ENCODE measurements around the gene HSD17B8. TPM values are rescaled to one million over a fixed set of nuclear protein-coding genes. Genes with fewer than 3 reads are reported as not detected.

Gene HSD17B8
- total RNA-seq, 1 experiment from 2014 or later = 4.2 TPM

DNA sequence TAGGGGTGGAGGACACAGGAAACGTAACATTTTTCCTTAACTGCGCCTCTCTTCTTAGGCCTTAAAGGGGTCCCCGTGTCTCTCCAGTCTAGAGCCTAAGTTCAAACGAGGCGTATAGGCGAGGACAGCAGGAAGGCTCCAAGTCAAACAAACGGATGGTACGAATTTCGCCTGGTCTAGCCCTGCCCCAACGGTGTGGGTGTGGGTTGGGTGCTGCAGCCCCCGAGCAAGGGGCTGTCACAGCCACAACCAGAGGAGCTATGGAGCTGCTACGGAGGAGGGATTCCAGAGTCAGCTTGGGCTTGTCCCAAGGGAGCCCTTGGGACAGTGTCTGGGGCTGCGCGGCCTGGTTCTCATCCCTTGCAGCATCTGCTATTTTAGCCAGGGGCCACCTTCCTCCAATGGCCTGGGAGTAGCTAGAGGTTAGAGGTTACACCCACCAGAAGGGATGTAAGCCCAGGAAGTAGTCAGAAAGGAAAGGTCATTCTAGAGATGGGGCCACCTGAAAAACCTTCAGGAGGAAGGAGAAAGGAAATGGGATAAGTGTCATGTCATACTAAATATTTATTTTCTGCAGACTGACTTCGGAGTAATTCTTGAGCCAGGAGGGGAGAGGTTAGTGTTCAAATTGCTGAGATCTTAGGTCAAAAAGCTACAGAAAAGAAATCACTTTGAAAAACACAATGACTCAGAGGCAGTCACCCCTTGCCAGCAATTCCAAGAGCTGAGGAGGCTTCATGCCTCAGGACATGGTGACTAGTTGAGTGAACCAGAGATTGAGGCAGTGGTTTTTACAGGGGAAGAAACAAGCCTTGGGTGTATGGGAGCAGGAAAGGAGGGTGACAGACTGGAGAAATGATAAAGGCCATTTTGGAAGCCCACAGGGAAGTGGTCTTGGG lies 45.5 kb downstream of the HSD17B8 start:
- Histone ChIP-seq H3K27ac (ENCODE audit: low read length) (peak overlapping the region; percentile 72), H3K36me3 (ENCODE audit: low read depth, low read length) (no peaks in the 10 kb centered on the region), H3F3A (ENCODE audit: low read length, unreplicated experiment) (peaks cover 7% of the 10 kb centered on the region), H3K79me2 (ENCODE audit: low read length) (no peaks in the 10 kb centered on the region), H3K9ac (ENCODE audit: low read length) (peak overlapping the region; percentile 69), H3K4me2 (ENCODE audit: low read length) (peak overlapping the region; percentile 89), H2AFZ (ENCODE audit: low read length) (peak overlapping the region; percentile 81), H3K4me3 (ENCODE audit: low read length) (peak overlapping the region; percentile 70), H3K9me3 (ENCODE audit: low read length) (no peaks in the 10 kb centered on the region), H3K4me1 (ENCODE audit: insufficient read depth, low read length) (peaks cover 30% of the 10 kb centered on the region), H4K20me1 (ENCODE audit: low read length) (no peaks in the 10 kb centered on the region), H3K9me2 (replicated peaks; ENCODE audit: low read length) (no peaks in the 10 kb centered on the region), H3K27me3 (ENCODE audit: low read length) (no peaks in the 10 kb centered on the region)
- DNase-seq = peak; percentile 93
- BruUV-seq (replicated peaks) = TSS peak; percentile 93
- no peak for TF ChIP-seq EZH2 (IDR thresholded peaks at IDR 0.05; ENCODE audit: low read length, unreplicated experiment)
- TF ChIP-seq, protein P1, sequence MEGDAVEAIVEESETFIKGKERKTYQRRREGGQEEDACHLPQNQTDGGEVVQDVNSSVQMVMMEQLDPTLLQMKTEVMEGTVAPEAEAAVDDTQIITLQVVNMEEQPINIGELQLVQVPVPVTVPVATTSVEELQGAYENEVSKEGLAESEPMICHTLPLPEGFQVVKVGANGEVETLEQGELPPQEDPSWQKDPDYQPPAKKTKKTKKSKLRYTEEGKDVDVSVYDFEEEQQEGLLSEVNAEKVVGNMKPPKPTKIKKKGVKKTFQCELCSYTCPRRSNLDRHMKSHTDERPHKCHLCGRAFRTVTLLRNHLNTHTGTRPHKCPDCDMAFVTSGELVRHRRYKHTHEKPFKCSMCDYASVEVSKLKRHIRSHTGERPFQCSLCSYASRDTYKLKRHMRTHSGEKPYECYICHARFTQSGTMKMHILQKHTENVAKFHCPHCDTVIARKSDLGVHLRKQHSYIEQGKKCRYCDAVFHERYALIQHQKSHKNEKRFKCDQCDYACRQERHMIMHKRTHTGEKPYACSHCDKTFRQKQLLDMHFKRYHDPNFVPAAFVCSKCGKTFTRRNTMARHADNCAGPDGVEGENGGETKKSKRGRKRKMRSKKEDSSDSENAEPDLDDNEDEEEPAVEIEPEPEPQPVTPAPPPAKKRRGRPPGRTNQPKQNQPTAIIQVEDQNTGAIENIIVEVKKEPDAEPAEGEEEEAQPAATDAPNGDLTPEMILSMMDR (conservative IDR thresholded peaks at IDR 0.05; ENCODE audit: low read depth, low read length) = no peak
- no peak for TF ChIP-seq EZH2phosphoT487 (IDR thresholded peaks at IDR 0.05; ENCODE audit: borderline replicate concordance, low read length)
- POLR2A ChIA-PET (ENCODE audit: unreplicated experiment) = interaction anchor here (0.5 to 1.0 kb wide), 5 partner anchors 11 to 1120 kb away, joined by 3 to 7 read pairs (median 4); partner anchors contain the start of gene FKBPL
- CTCF ChIA-PET = interaction anchor here (0.5 to 2.0 kb wide), 4 partner anchors 10 to 100 kb away, joined by 3 to 8 read pairs (median 5); no protein-coding TSS in a partner anchor
- peak; percentile 34 for ATAC-seq
- intact Hi-C loops (cut with micrococcal nuclease) = loop anchor here (1.0 to 2.0 kb wide), 4 partner anchors 43 to 127 kb away; partner anchors contain the start of gene RGL2

DNA sequence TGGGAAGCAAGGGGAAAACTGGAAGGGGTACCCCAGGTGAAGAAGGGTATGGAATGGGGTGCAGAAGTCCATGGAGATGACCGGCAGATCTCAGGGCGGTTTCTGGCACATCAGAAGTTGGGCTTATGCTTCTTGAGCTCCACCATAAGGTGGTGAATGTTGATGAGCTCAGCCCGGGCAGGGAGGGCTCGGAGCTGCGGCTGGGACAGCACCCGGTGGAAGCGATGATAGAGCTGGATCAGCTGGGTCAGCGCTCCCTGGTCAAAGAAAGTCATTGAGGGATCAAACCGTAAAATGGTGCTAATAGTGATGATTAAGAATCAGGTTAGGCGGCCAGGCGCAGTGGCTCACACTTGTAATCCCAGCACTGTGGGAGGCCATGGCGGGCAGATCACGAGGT lies 46.3 kb downstream of the HSD17B8 start:
- DNase-seq (no peak), ATAC-seq (no peak)
- no peaks in the 10 kb centered on the region for H3K9me3 ChIP-seq (ENCODE audit: low read length)
- no peak for TF ChIP-seq EZH2phosphoT487 (IDR thresholded peaks at IDR 0.05; ENCODE audit: borderline replicate concordance, low read length)
- TF ChIP-seq, protein P1 (conservative IDR thresholded peaks at IDR 0.05; ENCODE audit: low read depth, low read length) = no peak
- H2AFZ ChIP-seq (ENCODE audit: low read length) = no peak overlapping the region
- H3K9ac ChIP-seq (ENCODE audit: low read length) = no peak overlapping the region
- H3K4me2 ChIP-seq (ENCODE audit: low read length) = peak overlapping the region; percentile 89
- H3K79me2 ChIP-seq (ENCODE audit: low read length) = no peaks in the 10 kb centered on the region
- CTCF ChIA-PET = interaction anchor here (0.7 to 2.0 kb wide), 2 partner anchors 9 to 99 kb away, joined by 3 to 8 read pairs; no protein-coding TSS in a partner anchor
- no peaks in the 10 kb centered on the region for H3K9me2 ChIP-seq (replicated peaks; ENCODE audit: low read length)
- H3F3A ChIP-seq (ENCODE audit: low read length, unreplicated experiment) = peaks cover 7% of the 10 kb centered on the region
- intact Hi-C loops (cut with micrococcal nuclease) = loop anchor here (2.0 kb wide), 1 partner anchor 48 kb away; the partner anchor contains the start of gene RGL2
- no TSS peak for BruUV-seq (replicated peaks)
- POLR2A ChIA-PET (ENCODE audit: unreplicated experiment) = interaction anchor here (0.6 to 1.0 kb wide), 3 partner anchors 10 to 279 kb away, joined by 3 to 6 read pairs (median 4); no protein-coding TSS in a partner anchor
- H3K27ac ChIP-seq (ENCODE audit: low read length) = peak overlapping the region; percentile 72
- H4K20me1 ChIP-seq (ENCODE audit: low read length) = no peaks in the 10 kb centered on the region
- H3K27me3 ChIP-seq (ENCODE audit: low read length) = no peaks in the 10 kb centered on the region
- peaks cover 30% of the 10 kb centered on the region for H3K4me1 ChIP-seq (ENCODE audit: insufficient read depth, low read length)
- no peak overlapping the region for H3K4me3 ChIP-seq (ENCODE audit: low read length)
- no peaks in the 10 kb centered on the region for H3K36me3 ChIP-seq (ENCODE audit: low read depth, low read length)

Measured in PC-3 (cell line).